Keratinocyte (primary cell): Measurements from ENCODE around the gene LAIR2. TPM values are rescaled to one million over a fixed set of nuclear protein-coding genes. Genes with fewer than 3 reads are reported as not detected.

Experiments used
- DNase-seq: peaks from one replicate; pipeline ENCODE4 v3.0.0-alpha.2; 2011; ENCODE audit warnings: low read depth, missing footprints, low spot score
- FAIRE-seq: peaks from 2 replicates; lab custom pipeline; 2011; peaks lifted over from hg19 to GRCh38; lab: Jason Lieb, UNC
- H2AFZ ChIP-seq: 2 replicates; pipeline ENCODE4 v1.6.0; 2012; ENCODE audit warnings: low read length, control low read depth, inconsistent platforms; ENCODE audit not compliant: control insufficient read depth
- H3K27ac ChIP-seq: 2 replicates; pipeline ENCODE4 v1.5.1; 2011; ENCODE audit warnings: low read length; ENCODE audit not compliant: control insufficient read depth, insufficient read depth
- H3K27me3 ChIP-seq: 3 replicates; pipeline ENCODE4 v1.6.0; 2011; ENCODE audit warnings: low read length; ENCODE audit not compliant: control insufficient read depth, insufficient read depth; ENCODE audit errors: extremely low read depth
- H3K36me3 ChIP-seq, 2 experiments: 2 replicates in 1 of 2; 3 replicates in 1 of 2; pipeline ENCODE4 v1.5.1; 2011; ENCODE audit warnings: low read length in 2 of 2, mild to moderate bottlenecking in 1 of 2; ENCODE audit not compliant: control insufficient read depth in 2 of 2, insufficient read depth in 2 of 2; ENCODE audit errors: extremely low read depth in 1 of 2
- H3K4me1 ChIP-seq: 3 replicates; pipeline ENCODE4 v1.5.1; 2011; ENCODE audit warnings: low read length; ENCODE audit not compliant: control insufficient read depth, insufficient read depth; ENCODE audit errors: extremely low read depth
- H3K4me2 ChIP-seq: 3 replicates; pipeline ENCODE4 v1.6.0; 2011; ENCODE audit warnings: low read depth, low read length; ENCODE audit not compliant: control insufficient read depth, insufficient read depth; ENCODE audit errors: extremely low read depth
- H3K4me3 ChIP-seq, 3 experiments: fragments of 200-600 bp in 1 of 3; sonication (generic) in 1 of 3; 2 replicates in 2 of 3; 3 replicates in 1 of 3; pipeline ENCODE4 v1.5.1; 2011 to 2016; ENCODE audit warnings: low read length in 3 of 3, mild to moderate bottlenecking in 3 of 3, control low read depth in 2 of 3, inconsistent platforms in 1 of 3, low read depth in 1 of 3, mixed read lengths in 1 of 3, mixed run types in 1 of 3, moderate library complexity in 1 of 3; ENCODE audit not compliant: control insufficient read depth in 2 of 3, insufficient read depth in 2 of 3; ENCODE audit errors: extremely low read depth in 1 of 3
- H3K79me2 ChIP-seq: 2 replicates; pipeline ENCODE4 v1.6.0; 2012; ENCODE audit warnings: low read length; ENCODE audit not compliant: control insufficient read depth, insufficient read depth
- H3K9ac ChIP-seq: 3 replicates; pipeline ENCODE4 v1.6.0; 2011; ENCODE audit warnings: low read length; ENCODE audit not compliant: control insufficient read depth, insufficient read depth; ENCODE audit errors: extremely low read depth
- H3K9me1 ChIP-seq: 3 replicates; pipeline ENCODE4 v1.6.0; 2011; ENCODE audit warnings: low read length; ENCODE audit not compliant: control insufficient read depth, insufficient read depth; ENCODE audit errors: extremely low read depth
- H3K9me3 ChIP-seq: 2 replicates; pipeline ENCODE4 v1.5.1; 2012; ENCODE audit warnings: low read depth, low read length; ENCODE audit not compliant: control insufficient read depth
- H4K20me1 ChIP-seq: 3 replicates; pipeline ENCODE4 v1.6.0; 2011; ENCODE audit warnings: low read length; ENCODE audit not compliant: control insufficient read depth, insufficient read depth; ENCODE audit errors: extremely low read depth
- CTCF ChIP-seq, 3 experiments: IDR thresholded peaks in 1 of 3; conservative IDR thresholded peaks in 1 of 3; optimal IDR thresholded peaks in 1 of 3; 2 replicates in 2 of 3; 3 replicates in 1 of 3; pipeline versions ENCODE3 to v1.5.1; 2011; ENCODE audit warnings: low read length in 3 of 3, mild to moderate bottlenecking in 3 of 3, moderate library complexity in 2 of 3, control low read depth in 1 of 3, inconsistent platforms in 1 of 3; ENCODE audit not compliant: insufficient read depth in 2 of 3; ENCODE audit errors: extremely low read depth in 1 of 3
- EZH2 ChIP-seq: IDR thresholded peaks from one replicate; pipeline ENCODE4 v1.6.1; 2012; ENCODE audit warnings: inconsistent platforms, mild to moderate bottlenecking, low read length, moderate library complexity
- dilution Hi-C: fragments of 300-500 bp; cut with MboI; formaldehyde crosslinking; loops from one replicate; pipeline ENCODE4 v1.7.0; 2020; ENCODE audit warnings: low sequenced_read_pairs; ENCODE audit not compliant: extremely low pct_ligation_motif_present
- polyA plus RNA-seq, 5 experiments: library from polyadenylated mRNA; depleted of rRNA in 3 of 5; stranded (reverse) in 3 of 5; stranded (forward) in 1 of 5; unstranded in 1 of 5; fragments of >200 nt; gene quantifications; 1 replicate in 1 of 5; 2 replicates in 3 of 5; 3 replicates in 1 of 5; pipeline versions ENCODE4 v1.2.1 to v1.2.3, GENCODE V29; 2011 to 2012; ENCODE audit warnings: missing spikeins in 2 of 5, low read depth in 1 of 5, low replicate concordance in 1 of 5

The LAIR2 gene
- polyA plus RNA-seq, 1 donor (not counting 4 experiments of a cell fraction or from before 2014, with no cell fraction given) = not detected

- H3K4me2 ChIP-seq = no peak overlapping the region
- no peak overlapping the region for H2AFZ ChIP-seq
- no peaks in the 10 kb centered on the region for H3K36me3 ChIP-seq
- no peaks in the 10 kb centered on the region for H3K27me3 ChIP-seq
- H3K4me1 ChIP-seq = no peaks in the 10 kb centered on the region
- no peak overlapping the region for H3K9ac ChIP-seq
- H3K79me2 ChIP-seq = no peaks in the 10 kb centered on the region
- H3K9me3 ChIP-seq = peaks cover 7% of the 10 kb centered on the region
- no peaks in the 10 kb centered on the region for H3K9me1 ChIP-seq
- no peaks in the 10 kb centered on the region for H4K20me1 ChIP-seq
- TF ChIP-seq CTCF (optimal IDR thresholded peaks at IDR 0.05 in 1 of 3, IDR thresholded peaks at IDR 0.05 in 1 of 3, conservative IDR thresholded peaks at IDR 0.05 in 1 of 3; ENCODE audit: extremely low read depth in 1 of 3, insufficient read depth in 2 of 3, low read length in 3 of 3) (no peak), EZH2 (no peak)
- H3K27ac ChIP-seq = no peak overlapping the region
- FAIRE-seq = no peak
- no peak overlapping the region for H3K4me3 ChIP-seq
- dilution Hi-C loops = no loop called here
- no peak for DNase-seq
Measured at GRCh38 chr19:54554896-54555295, 52.3 kb downstream of the LAIR2 start.

- Histone ChIP-seq H3K27ac (no peak overlapping the region), H3K9ac (no peak overlapping the region), H3K9me3 (peaks cover 7% of the 10 kb centered on the region), H2AFZ (no peak overlapping the region), H3K27me3 (no peaks in the 10 kb centered on the region), H3K4me3 (no peak overlapping the region), H3K4me1 (no peaks in the 10 kb centered on the region), H3K9me1 (no peaks in the 10 kb centered on the region), H3K79me2 (no peaks in the 10 kb centered on the region), H3K4me2 (no peak overlapping the region), H4K20me1 (no peaks in the 10 kb centered on the region), H3K36me3 (no peaks in the 10 kb centered on the region)
- DNase-seq (no peak), FAIRE-seq (no peak)
- dilution Hi-C loops = no loop called here
- TF ChIP-seq CTCF (optimal IDR thresholded peaks at IDR 0.05 in 1 of 3, IDR thresholded peaks at IDR 0.05 in 1 of 3, conservative IDR thresholded peaks at IDR 0.05 in 1 of 3; ENCODE audit: extremely low read depth in 1 of 3, insufficient read depth in 2 of 3, low read length in 3 of 3) (no peak), EZH2 (no peak)
Measured at GRCh38 chr19:54556194-54556593, 53.6 kb downstream of the LAIR2 start.
